ENCODE measurements around the gene SINHCAF.

DNA sequence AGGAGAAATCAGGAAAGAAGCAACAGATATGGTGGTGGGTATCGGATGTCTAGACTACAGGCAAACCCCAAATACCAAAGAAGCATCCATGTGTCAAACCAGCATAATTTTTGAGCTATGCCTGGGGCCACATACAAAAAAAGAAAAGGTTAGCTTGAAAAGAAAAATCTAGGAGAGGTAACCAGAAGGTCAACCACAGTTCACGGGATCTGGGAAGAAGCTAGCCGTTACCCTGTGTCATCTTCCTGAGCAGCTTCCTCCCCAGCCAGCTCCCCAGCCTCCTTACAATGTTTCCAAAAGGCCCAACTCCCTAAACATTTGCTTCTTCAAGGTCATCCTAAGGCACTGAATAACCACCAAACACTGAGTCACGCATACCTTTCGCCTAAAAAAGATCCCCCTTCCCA lies 3.1 kb downstream of the SINHCAF start:
- TF ChIP-seq POLR2AphosphoS5 (IDR thresholded peaks at IDR 0.05; ENCODE audit: low read depth, low read length): no peak
- no peak for TF ChIP-seq POLR2A (IDR thresholded peaks at IDR 0.05; ENCODE audit: low read depth, low read length)
- TF ChIP-seq TAF1 (IDR thresholded peaks at IDR 0.05; ENCODE audit: borderline replicate concordance, low read depth, low read length): no peak

All from GM12892 (cell line).